Right lobe of liver (tissue), 4 donors: Measurements from ENCODE around the gene PDCL2.
"Not testable (repeated sequence)": the region's sequence is repeated elsewhere in the genome, so short reads cannot be mapped to it uniquely, and the experiment has no call there.

Experiments used
- POLR2A ChIP-seq: fragments of 450-650 bp; IDR thresholded peaks from one replicate; pipeline ENCODE4 v1.6.1; 2017; ENCODE audit warnings: antibody characterized with exemption, mild to moderate bottlenecking
- TF ChIP-seq, protein P1 (sequence below), 4 donors: fragments of 200-600 bp in 3 of 4; fragments of 450-650 bp in 1 of 4; IDR thresholded peaks; one replicate each; pipeline versions ENCODE4 v1.5.1 to v1.8.0; 2016 to 2022; ENCODE audit warnings: antibody characterized with exemption in 4 of 4, mild to moderate bottlenecking in 2 of 4
- donor health status: DM: no; HTN: no; CAD: no.
- donor health status: DM: no; HTN: no; CAD: no.
- donor health status: DM: no; HTN: yes; CAD: no.

DNA sequence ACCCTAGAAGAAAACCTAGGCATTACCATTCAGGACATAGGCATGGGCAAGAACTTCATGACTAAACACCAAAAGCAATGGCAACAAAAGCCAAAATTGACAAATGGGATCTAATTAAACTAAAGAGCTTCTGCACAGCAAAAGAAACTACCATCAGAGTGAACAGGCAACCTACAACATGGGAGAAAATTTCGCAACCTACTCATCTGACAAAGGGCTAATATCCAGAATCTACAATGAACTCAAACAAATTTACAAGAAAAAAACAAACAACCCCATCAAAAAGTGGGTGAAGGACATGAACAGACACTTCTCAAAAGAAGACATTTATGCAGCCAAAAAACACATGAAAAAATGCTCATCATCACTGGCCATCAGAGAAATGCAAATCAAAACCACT, 32.0 kb upstream of the PDCL2 start:
- not testable (repeated sequence) for TF ChIP-seq POLR2A
- TF ChIP-seq, protein P1, sequence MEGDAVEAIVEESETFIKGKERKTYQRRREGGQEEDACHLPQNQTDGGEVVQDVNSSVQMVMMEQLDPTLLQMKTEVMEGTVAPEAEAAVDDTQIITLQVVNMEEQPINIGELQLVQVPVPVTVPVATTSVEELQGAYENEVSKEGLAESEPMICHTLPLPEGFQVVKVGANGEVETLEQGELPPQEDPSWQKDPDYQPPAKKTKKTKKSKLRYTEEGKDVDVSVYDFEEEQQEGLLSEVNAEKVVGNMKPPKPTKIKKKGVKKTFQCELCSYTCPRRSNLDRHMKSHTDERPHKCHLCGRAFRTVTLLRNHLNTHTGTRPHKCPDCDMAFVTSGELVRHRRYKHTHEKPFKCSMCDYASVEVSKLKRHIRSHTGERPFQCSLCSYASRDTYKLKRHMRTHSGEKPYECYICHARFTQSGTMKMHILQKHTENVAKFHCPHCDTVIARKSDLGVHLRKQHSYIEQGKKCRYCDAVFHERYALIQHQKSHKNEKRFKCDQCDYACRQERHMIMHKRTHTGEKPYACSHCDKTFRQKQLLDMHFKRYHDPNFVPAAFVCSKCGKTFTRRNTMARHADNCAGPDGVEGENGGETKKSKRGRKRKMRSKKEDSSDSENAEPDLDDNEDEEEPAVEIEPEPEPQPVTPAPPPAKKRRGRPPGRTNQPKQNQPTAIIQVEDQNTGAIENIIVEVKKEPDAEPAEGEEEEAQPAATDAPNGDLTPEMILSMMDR (IDR thresholded peaks at IDR 0.05) = not testable (repeated sequence)
